Measurements from ENCODE around the gene RPS6KC1. TPM values are rescaled to one million over a fixed set of nuclear protein-coding genes. Genes with fewer than 3 reads are reported as not detected.
"Not testable (repeated sequence)": the region's sequence is repeated elsewhere in the genome, so short reads cannot be mapped to it uniquely, and the experiment has no call there.

Gene RPS6KC1
- total and polyA plus RNA-seq, 4 experiments from 2014 or later: 4.2 to 15.4 (median 11.2) TPM

DNA sequence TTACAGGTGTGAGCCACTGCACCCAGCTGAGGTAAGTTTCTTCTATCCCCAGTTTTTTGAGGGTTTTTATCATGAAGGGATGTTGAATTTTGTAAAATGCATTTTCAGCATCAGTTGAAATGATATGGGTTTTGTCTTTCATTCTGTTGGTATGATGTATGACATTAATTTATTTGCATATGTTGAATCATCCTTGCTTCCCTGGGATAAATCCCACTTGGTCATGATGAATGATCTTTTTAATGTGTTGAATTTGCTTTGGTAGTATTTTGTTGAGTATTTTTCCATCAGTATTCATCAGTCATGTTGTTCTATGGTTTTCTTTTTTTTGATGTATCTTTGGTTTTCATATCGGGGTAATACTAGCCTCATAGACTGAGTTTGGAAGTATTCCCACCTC lies 141.0 kb downstream of the RPS6KC1 start:
- Mint-ChIP-seq H3K36me3 (peaks cover 60 to 80% of the 10 kb centered on the region in 2 donors), H3K27ac (no peak overlapping the region), H3K27me3 (no peaks in the 10 kb centered on the region), H3K9me3 (peaks cover 3 to 59% (median 34%) of the 10 kb centered on the region in 8 donors), H3K4me3 (no peak overlapping the region), H3K4me1 (no peaks in the 10 kb centered on the region)
- H3K4me3 ChIP-seq (ENCODE audit: low read length in 2 of 2): no peak overlapping the region
- POLR2A ChIA-PET (ENCODE audit: partially characterized antibody): no interaction called here
- H3K27ac ChIP-seq (ENCODE audit: low read depth, low read length): no peak overlapping the region
- H3K36me3 ChIP-seq (ENCODE audit: insufficient read depth, low read length): no peaks in the 10 kb centered on the region
- no peak for DNase-seq
- H3K9me3 ChIP-seq (ENCODE audit: control insufficient read depth in 1 of 2, low read length in 2 of 2): no peaks in the 10 kb centered on the region
- CTCF ChIA-PET (ENCODE audit: partially characterized antibody): no interaction called here
- no peaks in the 10 kb centered on the region for H3K27me3 ChIP-seq (ENCODE audit: insufficient read depth, low read length)
- intact Hi-C loops (cut with micrococcal nuclease): no loop called here
- H3K4me1 ChIP-seq (ENCODE audit: insufficient read depth, low read length): no peaks in the 10 kb centered on the region

DNA sequence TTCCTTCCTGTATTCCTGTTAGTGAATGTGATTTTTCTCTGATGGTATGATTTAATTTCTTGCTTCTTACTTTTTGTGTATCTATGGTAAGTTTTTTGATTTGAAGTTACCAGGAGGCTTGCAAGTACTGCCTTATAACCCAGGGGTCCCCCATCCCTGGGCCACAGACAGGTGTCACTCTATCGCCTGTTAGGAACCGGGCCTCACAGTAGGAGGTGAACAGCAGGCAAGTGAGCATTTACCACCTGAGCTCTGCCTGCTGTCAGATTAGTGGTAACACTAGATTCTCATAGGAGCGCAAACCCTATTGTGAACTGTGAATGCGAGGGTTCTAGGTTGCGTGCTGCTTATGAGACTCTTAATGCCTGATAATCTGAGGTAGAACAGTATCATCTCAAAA lies 143.3 kb downstream of the RPS6KC1 start:
- intact Hi-C loops (cut with micrococcal nuclease): no loop called here
- Mint-ChIP-seq H3K4me3 (no peak overlapping the region), H3K4me1 (no peaks in the 10 kb centered on the region), H3K9me3 (peaks cover 3 to 76% (median 46%) of the 10 kb centered on the region in 8 donors), H3K36me3 (peaks cover 79 to 93% of the 10 kb centered on the region in 2 donors), H3K27ac (no peak overlapping the region), H3K27me3 (no peaks in the 10 kb centered on the region)
- no peak for DNase-seq
- POLR2A ChIA-PET (ENCODE audit: partially characterized antibody): no interaction called here
- CTCF ChIA-PET (ENCODE audit: partially characterized antibody): no interaction called here
- no peak overlapping the region for H3K27ac ChIP-seq (ENCODE audit: low read depth, low read length)
- H3K9me3 ChIP-seq (ENCODE audit: control insufficient read depth in 1 of 2, low read length in 2 of 2): peaks cover 0 to 5% of the 10 kb centered on the region in 2 donors
- H3K4me1 ChIP-seq (ENCODE audit: insufficient read depth, low read length): no peaks in the 10 kb centered on the region
- no peak overlapping the region for H3K4me3 ChIP-seq (ENCODE audit: low read length in 2 of 2)
- no peaks in the 10 kb centered on the region for H3K27me3 ChIP-seq (ENCODE audit: insufficient read depth, low read length)
- H3K36me3 ChIP-seq (ENCODE audit: insufficient read depth, low read length): no peaks in the 10 kb centered on the region

DNA sequence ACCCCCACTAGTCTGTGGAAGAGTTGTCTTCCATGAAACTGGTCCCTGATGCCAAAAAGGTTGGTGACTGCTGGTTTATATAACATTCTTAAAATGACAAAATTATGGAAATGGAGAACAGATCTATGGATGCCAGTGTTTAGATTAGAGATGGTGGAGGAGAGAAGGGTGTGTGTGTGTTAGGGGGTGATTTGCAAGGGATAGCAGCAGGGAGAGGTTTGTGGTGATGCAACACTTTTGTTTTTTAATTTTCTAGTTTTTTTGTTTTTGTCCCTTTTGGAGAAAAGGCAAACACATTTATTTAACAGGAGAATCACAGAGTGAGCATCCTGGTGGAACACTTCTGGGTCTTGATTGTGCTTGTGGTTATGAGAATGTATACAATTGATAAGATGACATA lies 143.8 kb downstream of the RPS6KC1 start:
- intact Hi-C loops (cut with micrococcal nuclease): no loop called here
- CTCF ChIA-PET (ENCODE audit: partially characterized antibody): no interaction called here

DNA sequence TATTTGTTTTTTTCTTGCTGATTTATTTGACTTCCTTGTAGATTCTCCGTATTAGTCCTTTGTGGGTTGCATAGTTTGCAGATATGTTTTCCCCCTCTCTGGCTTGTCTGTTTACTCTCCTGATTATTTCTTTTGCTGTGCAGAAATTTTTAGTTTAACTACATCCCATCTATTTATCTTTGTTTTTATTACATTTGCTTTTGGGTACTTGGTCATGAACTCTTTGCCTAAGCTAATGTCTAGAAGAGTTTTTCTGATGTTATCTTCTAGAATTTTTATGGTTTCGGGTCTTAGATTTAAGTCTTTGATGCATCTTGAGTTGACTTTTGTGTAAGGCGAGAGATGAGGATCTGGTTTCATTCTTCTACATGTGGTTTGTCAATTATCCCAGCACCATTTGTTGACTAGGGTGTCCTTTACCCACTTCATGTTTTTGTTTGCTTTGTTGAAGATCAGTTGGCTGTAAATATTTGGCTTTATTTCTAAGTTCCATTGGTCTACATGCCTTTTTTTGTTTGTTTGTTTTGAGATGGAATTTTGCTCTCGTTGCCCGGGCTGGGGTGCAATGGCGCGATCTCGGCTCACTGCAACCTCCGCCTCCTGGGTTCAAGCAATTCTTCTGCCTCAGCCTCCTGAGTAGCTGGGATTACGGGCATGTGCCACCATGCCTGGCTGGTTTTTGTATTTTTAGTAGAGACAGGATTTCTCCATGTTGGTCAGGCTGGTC lies 145.4 kb downstream of the RPS6KC1 start:
- H3K27me3 Mint-ChIP-seq; H3K36me3 ChIP-seq (ENCODE audit: insufficient read depth, low read length); H3K27ac ChIP-seq (ENCODE audit: low read depth, low read length); intact Hi-C loops (cut with micrococcal nuclease); CTCF ChIA-PET (ENCODE audit: partially characterized antibody); DNase-seq; H3K27me3 ChIP-seq (ENCODE audit: insufficient read depth, low read length); H3K4me3 ChIP-seq (ENCODE audit: low read length in 2 of 2); H3K4me1 ChIP-seq (ENCODE audit: insufficient read depth, low read length); H3K9me3 ChIP-seq (ENCODE audit: control insufficient read depth in 1 of 2, low read length in 2 of 2); POLR2A ChIA-PET (ENCODE audit: partially characterized antibody); H3K4me3 Mint-ChIP-seq; H3K4me1 Mint-ChIP-seq; H3K27ac Mint-ChIP-seq: not testable (repeated sequence)
- Mint-ChIP-seq H3K36me3 (peaks cover 74 to 89% of the 10 kb centered on the region in 2 donors), H3K9me3 (peaks cover 0 to 66% (median 40%) of the 10 kb centered on the region in 8 donors)

More for the DNA sequence above, 143.8 kb downstream of the RPS6KC1 start:
- H3K36me3 ChIP-seq (ENCODE audit: insufficient read depth, low read length): no peaks in the 10 kb centered on the region
- Mint-ChIP-seq H3K4me3 (no peak overlapping the region), H3K27me3 (no peaks in the 10 kb centered on the region), H3K27ac (no peak overlapping the region), H3K36me3 (peaks cover 79 to 93% of the 10 kb centered on the region in 2 donors), H3K4me1 (no peaks in the 10 kb centered on the region), H3K9me3 (peaks cover 3 to 75% (median 43%) of the 10 kb centered on the region in 8 donors)
- H3K27me3 ChIP-seq (ENCODE audit: insufficient read depth, low read length): no peaks in the 10 kb centered on the region
- H3K27ac ChIP-seq (ENCODE audit: low read depth, low read length): no peak overlapping the region
- no peak overlapping the region for H3K4me3 ChIP-seq (ENCODE audit: low read length in 2 of 2)
- H3K9me3 ChIP-seq (ENCODE audit: control insufficient read depth in 1 of 2, low read length in 2 of 2): peaks cover 0 to 5% of the 10 kb centered on the region in 2 donors
- DNase-seq: no peak
- POLR2A ChIA-PET (ENCODE audit: partially characterized antibody): no interaction called here
- H3K4me1 ChIP-seq (ENCODE audit: insufficient read depth, low read length): no peaks in the 10 kb centered on the region

DNA sequence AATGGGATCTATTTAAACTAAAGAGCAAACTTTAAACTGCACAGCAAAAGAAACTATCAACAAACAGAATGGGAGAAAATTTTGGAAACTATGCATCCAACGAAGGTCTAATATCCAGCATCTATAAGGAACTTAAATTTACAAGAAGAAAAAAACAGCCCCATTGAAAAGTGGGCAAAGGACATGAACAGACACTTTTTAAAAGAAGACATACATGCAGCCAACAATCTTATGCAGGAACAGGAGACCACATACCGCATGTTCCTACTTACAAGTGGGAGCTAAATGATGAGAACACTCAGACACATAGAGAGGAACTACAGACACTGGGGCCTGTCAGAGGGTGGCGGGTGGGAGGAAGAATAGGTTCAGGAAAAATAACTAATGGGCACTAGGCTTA lies 149.6 kb downstream of the RPS6KC1 start:
- ChIA-PET POLR2A (ENCODE audit: partially characterized antibody) (no interaction called here), CTCF (ENCODE audit: partially characterized antibody) (no interaction called here)
- no peaks in the 10 kb centered on the region for H3K27me3 Mint-ChIP-seq
- Histone ChIP-seq H3K27ac (ENCODE audit: low read depth, low read length) (no peak overlapping the region), H3K27me3 (ENCODE audit: insufficient read depth, low read length) (no peaks in the 10 kb centered on the region), H3K9me3 (ENCODE audit: control insufficient read depth in 1 of 2, low read length in 2 of 2) (peaks cover 0 to 5% of the 10 kb centered on the region in 2 donors), H3K4me3 (ENCODE audit: low read length in 2 of 2) (no peak overlapping the region), H3K36me3 (ENCODE audit: insufficient read depth, low read length) (no peaks in the 10 kb centered on the region), H3K4me1 (ENCODE audit: insufficient read depth, low read length) (no peaks in the 10 kb centered on the region)
- no peaks in the 10 kb centered on the region for H3K4me1 Mint-ChIP-seq
- DNase-seq: no peak
- peaks cover 55 to 64% of the 10 kb centered on the region in 2 donors for H3K36me3 Mint-ChIP-seq
- H3K4me3 Mint-ChIP-seq: no peak overlapping the region
- peaks cover 0 to 43% (median 27%) of the 10 kb centered on the region in 8 donors for H3K9me3 Mint-ChIP-seq
- intact Hi-C loops (cut with micrococcal nuclease): no loop called here
- no peak overlapping the region for H3K27ac Mint-ChIP-seq

DNA sequence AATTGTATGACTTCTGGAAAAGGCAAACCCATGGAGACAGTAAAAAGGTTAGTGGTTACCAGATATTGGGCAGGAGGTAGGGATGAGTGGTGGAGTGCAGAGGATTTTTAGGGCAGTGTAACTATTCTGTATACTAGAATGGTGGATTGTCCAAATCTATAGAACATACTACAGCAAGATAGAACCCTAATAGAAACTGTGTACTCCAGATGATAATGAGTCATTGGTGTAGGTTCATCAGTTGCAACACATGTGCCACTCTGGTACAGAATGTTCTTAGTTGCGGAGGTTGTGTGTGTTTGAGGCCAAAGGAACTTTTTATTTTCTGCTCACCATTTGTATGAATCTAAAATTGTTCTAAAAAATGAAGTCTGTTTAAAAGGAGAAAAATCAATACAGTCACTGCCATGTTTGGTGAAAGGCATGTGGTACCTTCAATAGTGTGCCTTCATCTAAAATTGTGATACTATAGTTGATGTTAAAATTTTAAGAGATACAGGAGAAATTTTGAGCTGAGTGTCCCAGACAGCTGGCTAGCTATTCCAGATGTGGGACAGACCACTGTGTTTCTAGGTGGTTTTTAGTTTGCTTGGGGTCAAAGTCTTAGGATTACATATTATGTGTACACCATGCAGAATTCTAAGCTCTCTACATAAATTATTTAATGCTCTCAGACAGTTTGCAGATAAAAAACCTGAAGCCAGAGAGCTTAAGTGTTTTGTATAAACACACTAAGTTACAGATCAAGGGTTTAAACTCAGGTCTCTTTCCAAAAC lies 150.5 kb downstream of the RPS6KC1 start:
- intact Hi-C loops (cut with micrococcal nuclease): no loop called here
- H3K36me3 Mint-ChIP-seq: peaks cover 49 to 60% of the 10 kb centered on the region in 2 donors
- CTCF ChIA-PET (ENCODE audit: partially characterized antibody): no interaction called here
- no peaks in the 10 kb centered on the region for H3K4me1 Mint-ChIP-seq
- no peaks in the 10 kb centered on the region for H3K27me3 ChIP-seq (ENCODE audit: insufficient read depth, low read length)
- H3K9me3 ChIP-seq (ENCODE audit: control insufficient read depth in 1 of 2, low read length in 2 of 2): peaks cover 0 to 5% of the 10 kb centered on the region in 2 donors
- no peak overlapping the region for H3K27ac Mint-ChIP-seq
- POLR2A ChIA-PET (ENCODE audit: partially characterized antibody): no interaction called here
- no peaks in the 10 kb centered on the region for H3K27me3 Mint-ChIP-seq
- DNase-seq: no peak
- no peak overlapping the region for H3K4me3 Mint-ChIP-seq
- peaks cover 0 to 38% (median 23%) of the 10 kb centered on the region in 8 donors for H3K9me3 Mint-ChIP-seq
- H3K4me1 ChIP-seq (ENCODE audit: insufficient read depth, low read length): no peaks in the 10 kb centered on the region
- H3K27ac ChIP-seq (ENCODE audit: low read depth, low read length): no peak overlapping the region
- no peak overlapping the region for H3K4me3 ChIP-seq (ENCODE audit: low read length in 2 of 2)
- no peaks in the 10 kb centered on the region for H3K36me3 ChIP-seq (ENCODE audit: insufficient read depth, low read length)

DNA sequence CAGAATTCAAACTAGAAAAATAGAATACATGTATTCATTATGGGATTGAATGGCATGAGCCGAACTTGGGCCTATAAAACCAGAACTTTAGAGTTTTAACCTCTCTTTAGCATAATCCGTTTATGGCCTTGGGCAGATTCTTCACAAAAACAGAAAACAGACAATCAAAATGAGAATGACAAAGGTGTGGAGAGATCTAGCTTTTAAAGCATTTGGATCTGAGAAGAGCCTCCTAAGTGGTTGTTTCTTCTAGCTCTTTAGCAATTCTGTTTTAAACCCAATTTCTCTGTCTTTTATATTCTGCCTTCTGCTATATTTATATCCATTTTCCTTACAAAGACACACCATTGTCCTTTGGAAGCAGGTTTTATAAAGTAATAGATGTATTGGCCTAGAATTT lies 160.2 kb downstream of the RPS6KC1 start:
- Mint-ChIP-seq H3K36me3 (peaks cover 55 to 86% of the 10 kb centered on the region in 2 donors), H3K9me3 (peaks cover 0 to 11% (median 3%) of the 10 kb centered on the region in 8 donors), H3K27ac (no peak overlapping the region), H3K4me3 (no peak overlapping the region), H3K27me3 (no peaks in the 10 kb centered on the region), H3K4me1 (no peaks in the 10 kb centered on the region)
- DNase-seq: no peak
- H3K36me3 ChIP-seq (ENCODE audit: insufficient read depth, low read length): no peaks in the 10 kb centered on the region
- no peaks in the 10 kb centered on the region for H3K27me3 ChIP-seq (ENCODE audit: insufficient read depth, low read length)
- no peaks in the 10 kb centered on the region for H3K9me3 ChIP-seq (ENCODE audit: control insufficient read depth in 1 of 2, low read length in 2 of 2)
- no peak overlapping the region for H3K27ac ChIP-seq (ENCODE audit: low read depth, low read length)
- ChIA-PET CTCF (ENCODE audit: partially characterized antibody) (no interaction called here), POLR2A (ENCODE audit: partially characterized antibody) (no interaction called here)
- no peak overlapping the region for H3K4me3 ChIP-seq (ENCODE audit: low read length in 2 of 2)
- intact Hi-C loops (cut with micrococcal nuclease): no loop called here
- H3K4me1 ChIP-seq (ENCODE audit: insufficient read depth, low read length): no peaks in the 10 kb centered on the region
